Midbrain (tissue), 1 donor: ENCODE measurements around the gene TTC9B.
"Not testable (repeated sequence)": the region's sequence is repeated elsewhere in the genome, so short reads cannot be mapped to it uniquely, and the experiment has no call there.

Source experiments
- DNase-seq: peaks from one replicate; lab custom pipeline; 2025; lab: John Stamatoyannopoulos, UW

The TTC9B gene

DNA sequence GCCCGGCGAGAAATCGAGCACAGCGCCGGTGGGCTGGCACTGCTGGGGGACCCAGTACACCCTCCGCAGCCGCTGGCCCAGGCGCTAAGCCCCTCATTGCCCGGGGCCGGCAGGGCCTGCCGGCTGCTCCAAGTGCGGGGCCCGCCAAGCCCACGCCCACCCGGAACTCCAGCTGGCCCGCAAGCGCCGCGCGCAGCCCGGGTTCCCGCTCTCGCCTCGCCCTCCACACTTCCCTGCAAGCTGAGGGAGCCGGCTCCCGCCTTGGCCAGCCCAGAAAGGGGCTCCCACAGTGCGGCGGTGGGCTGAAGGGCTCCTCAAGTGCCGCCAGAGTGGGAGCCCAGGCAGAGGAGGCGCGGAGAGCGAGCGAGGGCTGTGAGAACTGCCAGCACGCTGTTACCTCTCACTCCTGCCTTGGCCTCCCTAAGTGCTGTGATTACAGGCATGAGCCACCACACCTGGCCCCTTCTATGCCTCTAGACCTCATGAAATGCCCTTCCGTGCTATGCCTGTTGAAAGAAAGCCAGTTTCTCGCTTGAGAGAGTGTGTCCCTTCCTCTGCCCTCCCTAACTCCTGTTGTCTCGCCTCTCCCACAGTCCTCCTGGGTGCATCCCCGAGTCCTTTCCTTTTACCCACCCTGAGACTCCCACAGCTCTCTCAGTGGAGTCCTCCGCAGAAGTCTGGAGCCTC lies 47.7 kb downstream of the TTC9B start:
- DNase-seq, result not testable (repeated sequence)

DNA sequence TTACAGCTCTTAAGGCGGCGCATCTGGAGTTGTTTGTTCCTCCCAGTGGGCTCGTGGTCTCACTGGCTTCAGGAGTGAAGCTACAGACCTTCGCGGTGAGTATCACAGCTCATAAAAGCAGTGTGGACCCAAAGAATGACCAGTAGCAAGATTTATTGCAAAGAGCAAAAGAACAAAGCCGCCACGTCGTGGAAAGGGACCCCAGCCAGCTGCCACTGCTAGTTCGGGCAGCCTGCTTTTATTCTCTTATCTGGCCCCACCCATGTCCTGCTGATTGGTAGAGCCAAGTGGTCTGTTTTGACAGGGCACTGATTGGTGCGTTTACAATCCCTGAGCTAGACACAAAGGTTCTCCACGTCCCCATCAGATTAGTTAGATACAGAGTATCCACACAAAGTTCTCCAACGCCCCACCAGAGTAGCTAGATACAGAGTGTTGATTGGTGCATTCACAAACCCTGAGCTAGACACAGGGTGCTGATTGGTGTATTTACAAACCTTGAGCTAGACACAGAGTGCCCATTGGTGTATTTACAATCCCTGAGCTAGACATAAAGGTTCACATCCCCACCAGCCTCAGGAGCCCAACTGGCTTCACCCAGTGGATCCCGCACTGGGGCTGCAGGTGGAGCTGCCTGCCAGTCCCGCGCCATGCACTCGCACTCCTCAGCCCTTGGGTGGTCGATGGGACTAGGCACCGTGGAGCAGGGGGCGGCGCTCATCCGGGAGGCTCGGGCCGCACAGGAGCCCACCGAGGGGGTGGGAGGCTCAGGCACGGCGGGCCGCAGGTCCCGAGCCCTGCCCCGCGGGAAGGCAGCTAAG lies 48.5 kb downstream of the TTC9B start:
- not testable (repeated sequence) for DNase-seq
